GM21515 (cell line): ENCODE results near the gene GALNTL6.

Source experiments
- ATAC-seq: cut with Tn5 transposase; IDR thresholded peaks from one replicate; pipeline ENCODE4 v1.9.1; 2021; ENCODE audit not compliant: unreplicated experiment

GALNTL6 gene

DNA sequence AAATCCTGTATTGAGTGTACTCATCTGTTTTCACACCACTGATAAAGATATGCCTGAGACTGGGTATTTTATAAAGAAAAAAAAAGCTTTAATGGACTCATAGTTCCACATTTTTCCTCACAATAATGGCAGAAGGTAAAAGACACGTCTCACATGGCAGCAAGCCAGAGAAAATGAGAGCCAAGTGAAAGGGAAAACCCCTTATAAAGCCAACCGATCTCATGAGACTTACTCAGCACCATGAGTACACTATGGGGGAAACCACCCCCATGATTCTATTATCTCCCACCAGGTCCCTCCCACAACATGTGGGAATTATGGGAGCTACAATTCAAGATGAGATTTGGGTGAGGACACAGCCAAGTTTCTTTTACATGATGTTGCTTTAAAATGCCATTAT is 171.9 kb downstream of the GALNTL6 start:
- ATAC-seq: no peak

DNA sequence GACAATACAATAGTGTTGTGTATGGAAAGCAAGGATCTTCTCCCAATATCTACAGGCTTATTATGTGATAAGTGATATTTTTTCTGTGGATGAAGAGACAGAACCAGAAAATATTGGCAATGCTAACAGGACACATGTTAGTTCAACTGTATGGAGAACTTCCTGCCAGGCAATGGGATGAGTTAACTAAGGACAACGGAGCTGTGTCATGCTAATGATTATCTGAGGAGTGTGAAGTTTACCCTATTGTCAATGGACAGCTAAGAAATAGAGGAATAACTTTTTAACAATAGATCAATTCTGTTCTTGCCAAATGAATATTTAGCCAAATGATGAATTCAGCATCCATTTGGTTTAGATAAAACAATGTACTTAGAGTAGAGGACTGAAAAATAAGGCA is 180.0 kb downstream of the GALNTL6 start:
- ATAC-seq: no peak

DNA sequence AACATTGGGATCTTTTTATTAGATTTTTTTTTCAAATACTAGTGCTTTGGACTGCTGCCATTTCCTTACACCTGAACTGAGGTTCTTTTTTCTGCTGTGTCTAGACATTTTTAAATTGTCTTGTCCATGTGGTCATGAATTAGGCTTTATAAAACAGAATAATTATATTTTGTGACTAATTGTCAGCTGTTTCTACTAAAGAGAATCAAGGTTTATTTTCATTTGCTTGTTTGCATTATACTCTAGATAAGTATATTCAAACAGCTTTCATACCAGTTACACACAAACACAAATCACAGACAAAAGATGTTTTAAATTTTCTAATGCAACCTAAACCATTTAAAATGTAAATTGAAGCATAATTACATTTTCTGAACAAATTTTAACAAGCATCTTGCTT is 194.7 kb downstream of the GALNTL6 start:
- ATAC-seq: no peak

DNA sequence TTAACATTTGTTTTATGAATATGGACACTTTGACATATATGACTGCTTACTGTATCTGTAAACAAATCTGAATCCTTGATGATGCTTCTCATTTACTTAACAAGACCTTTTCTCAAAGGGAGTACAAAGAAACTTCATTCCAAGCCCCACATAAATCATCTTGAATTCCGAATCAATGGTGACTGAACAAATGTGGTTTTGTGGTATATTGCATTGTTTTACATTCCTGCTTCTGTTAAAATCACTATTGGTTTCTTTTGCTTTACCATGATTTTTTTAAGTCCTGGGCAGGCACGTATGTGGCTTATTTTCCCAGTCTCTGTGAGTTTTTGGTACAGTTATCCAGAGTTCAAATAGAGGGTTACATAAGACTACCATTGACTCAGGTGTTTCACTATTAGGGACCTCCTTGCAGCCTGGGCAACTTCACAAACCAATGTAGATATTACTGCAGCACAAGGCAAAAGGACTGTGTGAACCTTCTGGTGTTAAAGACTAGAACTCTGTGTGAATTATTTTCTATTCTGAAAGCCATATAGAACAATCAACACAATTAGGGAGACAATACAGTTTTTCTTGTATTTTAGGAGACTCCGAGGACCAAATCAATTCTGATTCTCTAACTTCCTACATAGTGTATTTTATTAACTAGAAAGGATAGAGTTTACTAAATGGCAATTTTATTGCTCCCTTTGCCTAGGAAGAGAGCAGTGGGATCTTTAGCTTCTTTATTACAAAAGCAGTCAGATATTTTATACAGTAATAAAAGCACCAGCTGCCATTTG is 196.4 kb downstream of the GALNTL6 start:
- no peak for ATAC-seq

DNA sequence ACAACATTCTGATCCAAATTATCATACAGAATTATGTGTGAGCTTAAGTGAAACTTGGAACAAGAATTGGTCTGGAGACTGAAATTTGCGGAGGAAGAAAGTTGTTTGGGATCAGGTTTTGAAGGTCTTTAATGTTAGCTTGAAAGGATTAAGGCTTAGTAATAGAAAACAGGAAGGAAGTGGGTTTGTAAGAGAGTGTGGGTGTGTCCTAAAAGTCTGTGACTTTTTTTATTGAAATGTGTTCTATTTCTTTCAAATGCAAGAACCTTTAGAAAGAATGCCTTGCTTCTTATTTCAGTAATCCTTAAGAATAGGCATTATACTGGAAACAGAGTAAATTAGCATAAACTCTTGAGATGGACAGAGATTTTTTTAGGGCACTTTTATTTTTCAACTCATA is 198.0 kb downstream of the GALNTL6 start:
- no peak for ATAC-seq

DNA sequence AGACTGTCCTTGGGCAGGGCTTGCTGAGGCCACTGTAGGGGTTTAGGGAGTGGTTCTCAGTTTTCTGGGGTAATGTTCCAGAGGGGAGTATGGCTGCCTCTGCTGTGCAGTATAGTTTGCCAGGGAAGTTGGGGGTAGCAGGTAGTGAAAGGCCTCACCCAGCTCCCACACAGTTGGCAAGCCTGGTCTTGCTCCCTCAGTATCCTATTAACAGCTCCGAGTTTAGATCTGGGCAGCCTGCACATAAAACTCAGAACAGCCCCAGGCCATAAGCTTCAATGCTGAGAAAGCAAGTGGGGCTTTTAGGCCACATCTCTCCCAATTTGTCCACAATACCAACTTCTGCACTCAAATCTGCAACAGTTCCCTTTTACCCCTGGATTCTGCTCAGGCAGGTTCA is 205.2 kb downstream of the GALNTL6 start:
- no peak for ATAC-seq

DNA sequence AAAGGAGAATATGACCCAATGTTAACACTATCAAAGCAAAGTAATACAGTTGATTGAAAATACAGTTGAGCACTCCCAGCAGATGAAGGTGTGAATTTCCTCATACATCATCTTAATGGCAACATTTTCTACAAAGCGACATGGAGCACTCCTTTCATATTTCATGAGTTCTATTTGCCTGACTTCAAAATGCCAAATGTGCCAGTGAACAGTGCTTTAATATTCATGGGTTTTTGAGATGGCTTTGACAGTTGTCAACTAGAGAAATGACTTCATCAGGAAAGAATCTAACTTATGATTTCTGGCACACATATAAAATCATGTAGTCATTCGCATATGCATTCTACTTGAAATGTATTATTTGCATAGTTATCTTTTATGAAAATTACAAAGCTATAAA is 222.4 kb downstream of the GALNTL6 start:
- no peak for ATAC-seq

DNA sequence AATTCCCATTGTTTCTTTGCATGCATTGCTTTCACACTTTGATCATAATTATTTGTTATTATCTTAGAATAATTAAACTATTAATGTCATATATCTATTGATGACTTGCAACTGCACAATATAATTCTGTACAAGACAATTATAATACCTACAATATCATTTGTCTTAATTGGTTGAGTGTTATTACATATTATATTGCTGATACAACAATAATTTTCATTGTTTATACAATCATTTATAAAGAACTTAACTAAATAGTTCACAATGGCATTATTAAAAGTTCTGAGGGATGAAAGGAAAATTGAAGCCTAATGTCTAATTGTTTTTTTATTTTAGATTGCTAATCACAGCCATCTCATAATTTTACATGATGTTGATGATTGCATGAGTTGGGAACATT is 227.6 kb downstream of the GALNTL6 start:
- no peak for ATAC-seq

DNA sequence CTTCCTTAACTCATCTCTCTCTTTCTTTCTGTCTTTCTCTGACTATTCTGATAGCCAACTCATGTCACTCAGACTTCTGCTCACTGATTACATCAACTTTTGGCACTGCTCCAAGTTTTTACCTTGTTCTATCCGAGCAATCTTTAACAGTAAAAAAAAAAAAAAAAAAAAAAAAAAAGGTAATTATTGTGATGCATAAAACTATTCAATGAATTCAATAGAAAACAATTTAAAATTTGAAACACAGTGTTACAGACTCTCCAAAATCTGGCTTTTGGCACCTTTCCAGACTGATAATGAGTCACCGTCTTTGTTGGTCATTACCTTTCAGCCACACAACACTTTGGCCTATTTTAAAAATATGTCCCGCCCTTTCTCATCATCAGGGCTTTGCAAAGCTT is 229.5 kb downstream of the GALNTL6 start:
- ATAC-seq: no peak

DNA sequence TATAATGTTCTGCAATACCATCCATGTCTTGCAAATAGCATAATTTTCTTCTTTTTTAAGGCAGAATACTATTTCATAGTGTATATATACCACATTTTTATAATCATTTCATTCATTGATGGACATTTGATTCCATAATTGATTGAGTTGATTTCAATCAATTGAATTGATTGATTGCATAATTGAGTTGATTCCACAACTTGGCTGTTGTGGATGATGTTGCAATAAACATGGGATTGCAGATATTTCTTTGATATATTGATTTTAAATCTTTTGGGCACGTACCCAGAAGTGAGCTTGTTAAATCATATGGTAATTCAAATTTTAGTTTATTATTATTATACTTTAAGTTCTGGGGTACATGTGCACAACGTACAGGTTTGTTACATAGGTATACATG is 232.8 kb downstream of the GALNTL6 start:
- no peak for ATAC-seq

DNA sequence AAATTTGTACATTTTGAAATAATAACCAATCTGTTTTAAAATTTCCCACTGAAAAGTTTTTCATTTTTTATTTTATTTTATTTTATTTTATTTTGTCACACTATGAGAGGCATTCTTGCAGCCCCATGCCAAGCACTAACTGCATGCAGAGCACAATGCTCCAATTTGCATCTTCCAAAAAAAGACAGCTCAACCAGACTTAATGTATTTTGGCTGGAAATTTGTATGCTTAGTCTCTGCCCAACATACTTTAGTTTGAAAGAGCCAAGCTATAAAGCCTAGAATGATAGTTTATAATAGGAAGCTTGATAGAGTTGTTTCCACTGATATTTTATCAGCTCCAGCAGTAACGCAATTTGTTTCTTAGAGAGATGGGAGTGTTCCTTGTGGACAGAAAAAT is 235.5 kb downstream of the GALNTL6 start:
- ATAC-seq: no peak

DNA sequence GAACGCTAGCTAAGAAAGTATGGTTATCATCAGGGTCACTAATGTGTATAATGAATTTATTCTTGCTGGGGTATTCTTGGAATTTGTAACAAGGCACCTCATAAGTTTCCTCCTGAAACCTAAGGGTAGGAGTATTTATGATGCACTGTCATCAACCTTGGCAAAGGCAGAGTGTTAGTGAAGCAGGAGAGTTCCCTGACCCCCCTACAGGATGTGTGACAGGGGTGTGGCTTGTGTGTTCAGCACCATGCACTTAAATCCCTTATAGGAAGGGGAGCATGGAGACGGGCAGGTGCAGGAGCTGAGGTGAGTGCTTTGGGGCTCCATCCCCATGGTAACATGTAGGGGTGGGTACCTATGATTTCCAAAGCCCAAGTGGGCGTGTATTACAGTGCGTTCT is 237.7 kb downstream of the GALNTL6 start:
- no peak for ATAC-seq

DNA sequence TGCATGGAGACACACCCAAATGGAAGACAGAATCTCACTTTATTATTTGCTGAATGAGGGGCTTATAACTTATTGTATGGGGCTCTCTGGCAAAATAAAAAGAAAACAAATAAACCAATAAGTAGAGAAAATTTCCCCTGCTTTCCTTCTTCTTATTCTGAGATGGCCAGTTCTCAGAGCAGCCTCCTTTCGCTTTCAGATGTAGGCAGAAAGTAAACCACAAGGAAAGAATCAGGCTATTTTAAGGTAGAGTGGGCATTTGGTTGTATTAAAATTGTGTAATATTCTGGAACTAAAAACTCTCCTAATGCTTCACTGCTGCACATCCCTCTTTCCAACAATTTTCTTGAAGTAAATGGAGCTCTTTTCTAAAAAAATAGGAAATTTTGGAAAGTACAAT is 241.8 kb downstream of the GALNTL6 start:
- peak; percentile 92 for ATAC-seq

DNA sequence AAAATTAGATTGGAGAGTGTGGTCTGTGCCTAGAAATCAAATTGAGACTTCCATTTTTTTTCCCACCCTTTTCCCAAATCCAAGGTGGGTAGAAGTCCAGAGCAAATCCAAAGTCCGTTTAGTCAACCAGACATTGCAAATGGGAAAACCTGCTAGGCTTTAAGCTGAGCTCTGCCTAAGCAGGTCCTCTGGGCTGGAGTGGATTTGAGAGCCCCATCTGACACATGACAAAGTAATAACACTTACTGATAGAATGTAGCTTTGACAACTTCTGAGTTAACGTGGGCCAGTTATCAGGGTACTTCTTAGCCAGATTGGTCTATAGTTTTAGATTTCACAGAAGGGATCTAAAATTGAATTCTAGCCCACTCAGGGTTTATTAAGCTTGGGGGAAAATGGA is 242.3 kb downstream of the GALNTL6 start:
- ATAC-seq: no peak

DNA sequence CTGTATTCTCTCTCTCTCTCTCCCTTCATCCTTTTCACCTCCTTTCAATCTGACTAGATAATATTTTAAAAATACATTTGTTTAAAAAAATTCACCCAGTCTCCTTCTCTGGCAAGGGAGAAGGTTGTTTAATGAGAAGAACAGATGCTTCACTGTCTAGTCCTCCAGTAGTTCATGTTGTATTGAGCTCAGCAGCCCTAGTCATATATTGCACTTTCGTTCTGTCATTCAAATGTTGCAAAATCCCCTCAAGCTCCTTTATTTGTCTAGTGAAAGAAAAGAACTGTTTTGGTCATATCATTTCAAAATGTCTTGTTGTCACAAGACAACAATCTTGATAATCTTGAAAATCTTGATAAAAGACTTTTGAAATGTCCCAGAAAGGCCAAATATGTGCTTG is 248.0 kb downstream of the GALNTL6 start:
- peak; percentile 71 for ATAC-seq

DNA sequence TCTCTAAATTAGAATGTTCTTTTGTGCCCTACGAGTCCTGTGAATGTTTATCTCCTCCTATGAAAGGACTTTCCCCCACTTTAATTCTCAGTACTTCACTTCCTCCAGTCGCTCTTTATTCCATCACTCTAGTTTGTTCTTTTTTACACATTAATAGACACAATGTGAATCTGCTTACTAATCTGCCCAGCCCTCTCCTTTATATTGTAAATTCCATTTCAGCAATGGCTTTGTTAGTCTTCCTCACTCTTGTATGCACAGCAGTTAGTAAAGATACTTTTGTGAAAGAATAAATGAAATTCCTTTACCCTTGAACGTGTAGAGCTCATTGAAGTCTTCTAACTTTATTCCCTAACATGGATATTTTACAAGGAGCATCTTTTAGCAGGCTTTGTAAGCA is 255.3 kb downstream of the GALNTL6 start:
- no peak for ATAC-seq

DNA sequence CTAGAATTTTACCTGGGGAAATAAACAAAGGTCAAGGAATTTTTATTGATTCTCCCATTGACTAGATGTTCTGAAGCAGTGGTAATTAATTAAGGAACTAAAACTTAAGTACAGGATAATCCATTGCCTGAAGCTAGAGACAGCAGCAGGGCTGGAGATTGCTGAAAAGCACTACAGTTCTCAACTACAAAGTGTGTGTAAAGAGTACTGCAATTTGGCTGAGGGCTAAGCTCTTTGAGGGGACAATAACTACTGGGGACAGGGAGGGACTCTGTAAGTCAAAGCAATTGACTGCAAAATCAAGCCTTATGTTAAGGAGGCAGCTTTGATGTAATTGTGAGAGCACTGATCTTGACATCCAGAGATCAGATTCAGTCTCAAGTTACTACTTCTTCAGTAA is 260.4 kb downstream of the GALNTL6 start:
- no peak for ATAC-seq

DNA sequence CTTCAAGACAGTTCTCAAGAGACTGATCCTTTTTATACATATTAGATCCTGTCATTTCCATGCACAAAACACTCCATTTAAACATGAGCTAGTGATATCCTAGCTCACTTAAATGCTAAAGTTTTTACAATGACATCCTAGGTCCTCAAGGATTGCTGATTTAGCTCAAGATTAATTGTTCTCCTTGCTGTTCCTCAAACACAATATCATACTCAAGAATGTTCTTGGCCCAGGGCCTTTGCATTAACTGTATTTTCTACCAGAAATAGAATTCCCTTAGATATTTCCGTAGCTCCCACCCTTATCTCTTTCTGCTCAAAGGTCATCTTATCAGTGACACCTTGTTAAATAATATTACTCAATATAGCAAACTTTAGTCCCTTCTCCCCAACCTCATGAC is 270.1 kb downstream of the GALNTL6 start:
- ATAC-seq: no peak

DNA sequence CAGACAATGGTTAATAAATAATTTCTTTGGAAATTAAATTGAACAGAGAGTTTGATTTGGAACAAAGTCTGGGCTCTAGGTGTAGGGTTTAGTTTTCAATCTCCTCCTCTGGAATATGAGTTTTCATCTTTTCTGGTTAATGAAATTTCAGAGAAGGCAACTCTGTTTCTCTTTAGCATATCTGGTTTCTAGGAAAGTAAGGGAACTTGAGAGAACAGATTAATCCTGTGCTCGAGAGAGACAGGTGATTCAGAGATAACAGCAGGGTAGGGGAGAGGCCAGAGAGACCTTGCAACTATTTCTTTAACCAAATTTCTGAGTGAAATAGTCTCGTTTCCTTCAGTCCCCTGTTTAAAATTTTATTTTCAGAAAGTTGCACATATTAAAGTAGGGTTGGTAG is 275.4 kb downstream of the GALNTL6 start:
- no peak for ATAC-seq

DNA sequence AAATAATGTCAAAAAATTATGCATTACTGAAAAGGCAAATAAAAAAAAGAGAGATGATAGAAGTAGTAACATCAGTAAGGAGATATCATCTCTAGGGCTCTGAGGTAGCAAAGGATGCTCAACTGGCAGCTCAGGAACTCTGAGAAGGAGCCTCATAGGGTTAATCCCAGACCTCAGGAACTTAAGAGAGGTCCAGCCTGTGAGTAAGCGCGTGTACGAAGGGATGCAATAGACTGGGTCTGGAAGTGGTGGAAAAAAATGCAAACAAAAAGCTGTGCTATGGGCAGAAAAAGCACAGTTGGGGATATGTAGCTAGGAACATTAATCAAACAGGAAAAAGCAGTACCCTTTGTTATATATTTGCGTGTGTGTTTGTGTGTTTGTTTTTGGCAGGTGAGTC is 282.0 kb downstream of the GALNTL6 start:
- no peak for ATAC-seq

DNA sequence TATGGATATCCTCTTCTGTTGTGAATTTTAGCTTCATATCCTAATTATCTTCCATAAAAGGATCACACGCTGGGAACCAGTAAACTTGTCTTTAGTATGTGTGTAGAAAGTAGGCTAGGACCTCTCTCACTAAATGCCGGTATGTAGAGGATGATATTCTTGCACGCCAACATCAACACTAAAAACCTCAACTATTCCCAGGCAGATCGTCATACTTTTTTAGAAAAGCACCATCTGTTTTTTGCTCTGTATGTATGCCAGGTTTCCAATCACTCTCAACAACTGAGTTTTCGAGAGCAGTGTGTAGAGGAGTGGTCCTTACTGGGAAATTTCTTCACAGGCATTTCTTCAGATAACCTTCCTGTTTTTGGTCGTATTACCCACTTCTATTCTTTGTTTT is 283.6 kb downstream of the GALNTL6 start:
- ATAC-seq: no peak

DNA sequence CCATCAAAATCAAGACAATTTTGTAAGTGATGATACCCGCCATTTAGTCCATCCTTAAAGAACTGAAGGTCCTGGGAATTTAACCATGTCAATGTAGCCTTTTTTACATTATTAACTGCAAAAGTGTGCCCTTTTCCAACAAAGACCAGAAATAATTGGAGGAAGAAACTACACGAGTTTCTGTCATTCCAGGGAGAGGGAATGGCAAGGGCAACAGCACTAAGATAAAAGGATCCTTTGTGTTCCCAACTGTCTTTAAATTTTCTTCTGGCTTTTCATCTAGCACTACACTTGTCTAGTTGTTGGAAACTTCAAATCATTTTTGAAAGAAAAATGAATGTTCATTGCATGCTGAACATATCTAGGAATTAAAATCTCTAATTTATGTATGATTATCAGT is 286.2 kb downstream of the GALNTL6 start:
- ATAC-seq: no peak

DNA sequence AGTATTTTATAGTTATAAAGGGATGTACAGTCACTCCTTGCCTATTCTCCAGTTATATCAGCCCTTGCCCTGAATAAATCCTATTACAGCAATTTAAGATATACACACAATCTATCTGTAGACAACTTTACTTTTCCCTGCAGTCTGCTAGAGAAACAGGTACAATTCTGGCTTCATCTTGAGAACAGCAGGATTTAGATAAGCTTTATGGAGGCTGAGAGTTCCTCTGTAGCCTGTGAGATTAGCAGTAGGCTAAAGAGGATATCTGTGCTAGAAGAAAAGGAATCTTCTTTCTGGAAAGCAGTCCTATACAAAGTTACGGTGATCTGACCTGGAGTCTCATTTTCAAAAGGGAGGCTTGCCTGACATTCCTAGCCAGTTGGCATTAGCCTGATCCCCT is 290.3 kb downstream of the GALNTL6 start:
- no peak for ATAC-seq
